Measurements from ENCODE around the gene RUNX1. TPM values are rescaled to one million over a fixed set of nuclear protein-coding genes. Genes with fewer than 3 reads are reported as not detected.

The RUNX1 gene
- total and polyA plus RNA-seq, 2 donors (not counting 1 experiment from before 2014, with no cell fraction given), result 26.3 to 73.0 TPM

GRCh38 chr21:34921151-34921550 is 128.0 kb downstream of the RUNX1 start:
- H3K27ac ChIP-seq (ENCODE audit: low read length in 2 of 2), result no peak overlapping the region
- H3K4me1 ChIP-seq (ENCODE audit: control insufficient read depth in 2 of 2, insufficient read depth in 2 of 2, low read length in 2 of 2), result peaks cover 46 to 48% of the 10 kb centered on the region in 2 donors
- ChIA-PET CTCF (no interaction called here), POLR2A (no interaction called here)
- Mint-ChIP-seq H3K27me3 (no peaks in the 10 kb centered on the region), H3K9me3 (ENCODE audit: insufficient read depth) (peaks cover 4% of the 10 kb centered on the region), H3K4me3 (no peak overlapping the region), H3K4me1 (peaks cover 71% of the 10 kb centered on the region), H3K27ac (no peak overlapping the region)
- H2AFZ ChIP-seq (ENCODE audit: insufficient read depth, low read depth, low read length, poor library complexity, severe bottlenecking), result no peak overlapping the region
- H3K4me2 ChIP-seq (replicated peaks; ENCODE audit: low read depth, low read length, poor library complexity, severe bottlenecking), result no peak overlapping the region
- H3K36me3 ChIP-seq (replicated peaks in 1 of 2; ENCODE audit: control extremely low read depth in 1 of 2, control insufficient read depth in 1 of 2, extremely low read depth in 1 of 2, insufficient read depth in 2 of 2, low read length in 1 of 2), result no peaks in the 10 kb centered on the region
- TF ChIP-seq CTCF (IDR thresholded peaks at IDR 0.05), result no peak
- no peak for TF ChIP-seq EZH2 (IDR thresholded peaks at IDR 0.05; ENCODE audit: borderline replicate concordance, insufficient read depth, low read depth, low read length, poor library complexity, severe bottlenecking)
- peaks cover 97% of the 10 kb centered on the region for H3K79me2 ChIP-seq (ENCODE audit: control insufficient read depth, insufficient read depth, low read length)
- H4K20me1 ChIP-seq (ENCODE audit: control insufficient read depth, insufficient read depth, low read length, poor library complexity, severe bottlenecking), result peaks cover 22% of the 10 kb centered on the region
- ATAC-seq (ENCODE audit: low read depth) (no peak), DNase-seq (no peak)
- H3K9ac ChIP-seq (ENCODE audit: low read length), result no peak overlapping the region
- H3K9me3 ChIP-seq (ENCODE audit: control extremely low read depth in 1 of 3, control insufficient read depth in 2 of 3, insufficient read depth in 1 of 3, low read length in 2 of 3), result no peaks in the 10 kb centered on the region
- H3K4me3 ChIP-seq (ENCODE audit: control extremely low read depth in 1 of 5, extremely low read depth in 1 of 5, insufficient read depth in 1 of 5, low read depth in 2 of 5, low read length in 4 of 5), result no peak overlapping the region
- intact Hi-C loops (cut with micrococcal nuclease), result no loop called here
- H3K27me3 ChIP-seq (replicated peaks in 1 of 4; ENCODE audit: control extremely low read depth in 1 of 4, control insufficient read depth in 3 of 4, insufficient read depth in 4 of 4, low read length in 3 of 4), result no peaks in the 10 kb centered on the region

- peak overlapping the region; percentile 32 for H3K9ac ChIP-seq (ENCODE audit: low read length)
- Mint-ChIP-seq H3K27ac (peak overlapping the region; percentile 60), H3K27me3 (no peaks in the 10 kb centered on the region), H3K9me3 (ENCODE audit: insufficient read depth) (peaks cover 4% of the 10 kb centered on the region), H3K4me1 (peaks cover 57% of the 10 kb centered on the region), H3K4me3 (peak overlapping the region; percentile 44)
- peak; percentile 36 for ATAC-seq (ENCODE audit: low read depth)
- intact Hi-C loops (cut with micrococcal nuclease), result no loop called here
- peaks cover 0 to under 1% of the 10 kb centered on the region in 2 experiments for H3K36me3 ChIP-seq (replicated peaks in 1 of 2; ENCODE audit: control extremely low read depth in 1 of 2, control insufficient read depth in 1 of 2, extremely low read depth in 1 of 2, insufficient read depth in 2 of 2, low read length in 1 of 2)
- ChIA-PET CTCF (interaction anchor here (1.4 kb wide), 1 partner anchor 14 kb away, joined by 3 read pairs; no protein-coding TSS in a partner anchor), POLR2A (no interaction called here)
- H3K9me3 ChIP-seq (ENCODE audit: control extremely low read depth in 1 of 3, control insufficient read depth in 2 of 3, insufficient read depth in 1 of 3, low read length in 2 of 3), result no peaks in the 10 kb centered on the region
- TF ChIP-seq CTCF (IDR thresholded peaks at IDR 0.05) (no peak), EZH2 (IDR thresholded peaks at IDR 0.05; ENCODE audit: borderline replicate concordance, insufficient read depth, low read depth, low read length, poor library complexity, severe bottlenecking) (no peak)
- H3K79me2 ChIP-seq (ENCODE audit: control insufficient read depth, insufficient read depth, low read length), result peaks cover 95% of the 10 kb centered on the region
- H3K4me1 ChIP-seq (ENCODE audit: control insufficient read depth in 2 of 2, insufficient read depth in 2 of 2, low read length in 2 of 2), result peaks cover 33 to 34% of the 10 kb centered on the region in 2 donors
- H3K27me3 ChIP-seq (replicated peaks in 1 of 4; ENCODE audit: control extremely low read depth in 1 of 4, control insufficient read depth in 3 of 4, insufficient read depth in 4 of 4, low read length in 3 of 4), result no peaks in the 10 kb centered on the region
- no peak for DNase-seq
- H4K20me1 ChIP-seq (ENCODE audit: control insufficient read depth, insufficient read depth, low read length, poor library complexity, severe bottlenecking), result peaks cover 36% of the 10 kb centered on the region
- no peak overlapping the region for H3K4me3 ChIP-seq (ENCODE audit: control extremely low read depth in 1 of 5, extremely low read depth in 1 of 5, insufficient read depth in 1 of 5, low read depth in 2 of 5, low read length in 4 of 5)
- no peak overlapping the region for H3K27ac ChIP-seq (ENCODE audit: low read length in 2 of 2)
- whole genome bisulfite sequencing (ENCODE audit: insufficient coverage), result 86% methylated on average over 1 of the region's 6 CpGs
- peak overlapping the region; percentile 60 for H3K4me2 ChIP-seq (replicated peaks; ENCODE audit: low read depth, low read length, poor library complexity, severe bottlenecking)
- no peak overlapping the region for H2AFZ ChIP-seq (ENCODE audit: insufficient read depth, low read depth, low read length, poor library complexity, severe bottlenecking)
Measured at GRCh38 chr21:34919406-34919805, 129.7 kb downstream of the RUNX1 start.

Measured in B cell (primary cell).